GM21526 (cell line): ENCODE data around the gene LMO2.
A peak's percentile ranks its signal among the peaks of the same experiment; 100 is the strongest.
"Not testable (repeated sequence)": the region's sequence is repeated elsewhere in the genome, so short reads cannot be mapped to it uniquely, and the experiment has no call there.

Experiments
- ATAC-seq: cut with Tn5 transposase; IDR thresholded peaks from one replicate; pipeline ENCODE4 v1.9.1; 2021; ENCODE audit warnings: moderate library complexity; ENCODE audit not compliant: unreplicated experiment, low FRiP score

The LMO2 gene

GRCh38 chr11:33866936-33867335, 24.9 kb downstream of the LMO2 start:
- ATAC-seq, result no peak

- no peak for ATAC-seq
Measured at GRCh38 chr11:33864479-33864878, 27.4 kb downstream of the LMO2 start.

- ATAC-seq, result no peak
Measured at GRCh38 chr11:33863418-33864172, 28.3 kb downstream of the LMO2 start.

GRCh38 chr11:33861941-33862589, 29.8 kb downstream of the LMO2 start:
- ATAC-seq, result no peak

DNA sequence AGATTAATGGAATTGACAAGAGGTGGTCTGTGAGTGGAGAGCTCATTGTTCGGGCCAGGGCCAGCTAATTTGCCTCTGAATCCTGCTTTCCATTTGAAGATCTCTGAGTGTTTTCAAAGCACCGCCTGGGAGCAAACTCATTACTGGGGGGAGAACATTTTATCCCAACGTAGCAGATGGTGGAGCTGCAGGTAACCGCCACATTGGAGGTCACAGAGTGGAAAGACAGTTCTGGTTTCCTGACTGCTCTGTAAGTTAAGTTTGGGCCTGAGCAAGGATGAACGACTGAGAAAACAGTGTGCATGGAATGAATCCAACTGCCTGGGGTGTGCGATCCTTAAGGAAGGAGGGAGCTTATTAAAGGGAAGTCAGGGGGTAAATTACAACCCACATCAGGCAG, 30.5 kb downstream of the LMO2 start:
- no peak for ATAC-seq

GRCh38 chr11:33860926-33861325, 30.9 kb downstream of the LMO2 start:
- no peak for ATAC-seq

DNA sequence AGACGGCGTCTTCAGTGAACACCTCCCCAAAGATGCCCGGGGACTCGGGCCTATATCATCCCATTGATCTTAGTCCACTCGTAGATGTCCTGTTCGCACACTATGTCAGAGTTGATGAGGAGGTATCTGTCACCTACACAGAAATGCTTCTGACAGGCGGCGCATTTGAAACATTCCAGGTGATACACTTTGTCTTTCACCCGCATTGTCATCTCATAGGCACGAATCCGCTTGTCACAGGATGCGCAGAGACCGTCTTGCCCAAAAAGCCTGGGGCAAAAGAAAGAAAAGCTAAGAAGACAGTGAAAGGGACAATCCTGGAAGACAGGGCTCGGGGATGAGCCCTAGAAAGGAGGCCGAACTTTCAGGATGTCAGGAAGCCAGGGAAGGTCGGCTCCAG, 32.6 kb downstream of the LMO2 start:
- ATAC-seq, result no peak

DNA sequence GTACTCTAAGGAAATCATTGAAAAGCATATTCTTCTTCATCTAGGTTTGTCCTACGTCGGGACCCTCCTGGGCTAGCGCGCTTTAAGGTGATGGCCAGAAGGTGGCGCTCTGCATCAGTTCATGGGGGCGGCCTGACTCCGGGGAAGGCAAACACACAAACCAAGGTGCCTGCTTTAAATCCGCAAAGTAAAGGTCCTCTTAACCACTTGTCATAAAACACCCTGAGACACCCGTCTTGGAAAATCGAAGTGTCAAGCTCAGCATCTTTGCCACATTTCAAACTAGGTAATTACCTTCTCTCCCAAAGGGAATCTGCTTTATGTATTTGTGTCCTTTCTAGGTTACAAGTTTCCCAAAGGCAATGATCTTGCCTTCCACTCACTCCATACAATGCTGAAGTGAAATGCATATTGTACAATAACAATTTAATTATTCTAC, 33.9 kb downstream of the LMO2 start:
- ATAC-seq, result peak; percentile 70

GRCh38 chr11:33855500-33855899, 36.4 kb downstream of the LMO2 start:
- no peak for ATAC-seq

- no peak for ATAC-seq
Measured at GRCh38 chr11:33848717-33849390, 43.0 kb downstream of the LMO2 start.

- ATAC-seq, result no peak
Measured at GRCh38 chr11:33847251-33847650, 44.6 kb downstream of the LMO2 start.

- no peak for ATAC-seq
Measured at GRCh38 chr11:33844236-33844635, 47.6 kb downstream of the LMO2 start.

GRCh38 chr11:33843018-33843417, 48.9 kb downstream of the LMO2 start:
- no peak for ATAC-seq

GRCh38 chr11:33842236-33842915, 49.5 kb downstream of the LMO2 start:
- no peak for ATAC-seq

DNA sequence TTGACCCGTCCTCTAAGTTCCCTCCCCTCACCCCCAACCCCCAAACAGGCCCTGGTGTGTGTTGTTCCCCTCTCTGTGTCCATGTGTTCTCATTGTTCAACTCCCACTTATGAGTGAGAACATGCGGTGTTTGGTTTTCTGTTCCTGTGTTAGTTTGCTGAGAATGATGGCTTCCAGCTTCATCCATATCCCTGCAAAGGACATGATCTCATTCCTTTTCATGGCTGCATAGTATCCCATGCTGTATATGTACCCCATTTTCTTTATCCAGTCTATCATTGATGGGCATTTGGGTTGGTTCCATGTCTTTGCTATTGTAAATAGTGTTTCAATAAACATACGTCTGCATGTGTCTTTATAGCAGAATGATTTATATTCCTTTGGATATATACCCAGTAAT, 53.6 kb downstream of the LMO2 start:
- not testable (repeated sequence) for ATAC-seq

- not testable (repeated sequence) for ATAC-seq
Measured at GRCh38 chr11:33837334-33837733, 54.5 kb downstream of the LMO2 start.

DNA sequence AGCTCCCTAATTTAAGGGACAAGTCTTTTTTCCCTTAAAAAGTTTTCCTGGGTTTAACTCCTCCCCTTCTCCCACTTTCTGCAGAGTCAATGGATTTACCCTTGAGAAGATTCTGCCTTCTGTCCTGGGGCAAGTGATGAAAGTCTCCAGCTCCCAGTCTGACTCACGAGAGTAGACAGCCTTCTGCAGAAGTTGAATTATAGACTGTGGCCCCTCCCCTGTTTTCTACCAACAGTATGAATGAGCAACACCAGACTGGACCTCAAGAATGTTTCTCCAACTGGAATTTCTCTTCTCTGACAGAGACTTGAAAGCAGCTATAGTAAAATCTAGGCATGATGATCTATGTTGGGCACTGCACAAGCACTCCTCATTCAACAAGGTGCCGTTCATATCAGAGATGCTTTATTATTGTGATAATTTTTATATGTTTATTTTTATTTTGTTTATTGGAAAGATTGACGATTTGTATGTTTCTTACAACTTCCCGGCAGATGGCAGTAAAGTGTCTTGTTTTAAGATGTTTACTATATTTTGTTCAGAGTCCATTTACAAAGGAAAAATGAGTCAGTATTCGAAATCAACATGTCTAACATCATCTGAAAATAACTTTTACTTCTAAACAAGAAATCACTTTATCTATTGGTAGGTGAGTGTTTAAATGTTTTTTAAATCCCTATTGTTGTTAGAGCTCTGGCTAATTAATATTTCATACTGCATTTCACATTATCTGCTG, 56.6 kb downstream of the LMO2 start:
- ATAC-seq, result no peak

DNA sequence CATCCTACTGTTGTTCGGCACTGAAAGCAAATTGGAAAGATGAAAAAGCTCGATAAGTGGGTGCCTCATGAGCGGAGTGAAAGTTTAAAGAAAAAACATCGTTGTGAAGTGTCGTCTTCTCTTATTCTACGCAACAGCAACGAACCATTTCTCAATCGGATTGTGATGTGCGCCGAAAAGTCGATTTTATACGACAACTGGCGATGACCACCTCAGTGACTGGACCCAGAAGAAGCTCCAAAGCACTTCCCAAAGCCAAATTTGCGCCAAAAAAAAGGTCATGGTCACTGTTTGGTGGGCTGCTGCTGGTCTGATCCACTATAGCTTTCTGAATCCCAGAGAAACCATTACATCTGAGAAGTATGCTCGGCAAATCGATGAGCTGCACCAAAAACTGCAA, 59.2 kb downstream of the LMO2 start:
- no peak for ATAC-seq

GRCh38 chr11:33830903-33831648, 60.8 kb downstream of the LMO2 start:
- ATAC-seq, result no peak
